ENCODE results near the gene UGP2. TPM values are rescaled to one million over a fixed set of nuclear protein-coding genes. Genes with fewer than 3 reads are reported as not detected.
A peak's percentile ranks its signal among the peaks of the same experiment; 100 is the strongest.
"Not testable (repeated sequence)": the region's sequence is repeated elsewhere in the genome, so short reads cannot be mapped to it uniquely, and the experiment has no call there.

Gene UGP2
- polyA plus RNA-seq, 4 donors: 73.8 to 156 (median 112) TPM

- peaks cover 5 to 7% (median 7%) of the 10 kb centered on the region in 3 donors for H3K4me1 ChIP-seq (ENCODE audit: control insufficient read depth in 3 of 3, insufficient read depth in 2 of 3, low read depth in 1 of 3, low read length in 2 of 3)
Measured at GRCh38 chr2:63842149-63843061, 709 bp downstream of the UGP2 start.

DNA sequence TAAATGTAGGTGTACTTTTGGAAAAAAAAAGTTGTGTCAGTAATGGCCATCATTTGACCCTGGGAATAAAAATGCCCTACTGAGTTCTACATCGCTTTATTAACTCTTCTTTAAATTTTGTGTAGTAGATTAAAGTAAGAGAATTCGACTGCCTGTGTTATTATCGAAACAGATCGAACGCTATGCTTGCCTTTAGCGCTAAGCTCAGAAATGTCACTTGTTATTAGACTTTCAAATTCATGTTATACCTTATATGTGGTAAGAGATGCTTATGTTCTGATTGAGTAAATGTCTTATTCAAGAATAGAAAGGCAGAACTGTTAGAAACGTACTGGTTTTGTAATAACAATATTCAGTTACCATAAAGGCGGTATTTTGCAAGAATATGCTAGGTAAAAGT lies 1.4 kb downstream of the UGP2 start:
- FAIRE-seq: no peak
- H3K4me1 ChIP-seq (ENCODE audit: control insufficient read depth in 3 of 3, insufficient read depth in 2 of 3, low read depth in 1 of 3, low read length in 2 of 3): peaks cover 5 to 7% (median 7%) of the 10 kb centered on the region in 3 donors

More at GRCh38 chr2:63842149-63843061, 709 bp downstream of the UGP2 start:
- WGBS, 3 donors: 3 to 8% (median 4%) methylated on average over 24 of the region's 24 CpGs
- DNase-seq: peak; percentile 79 to 80
- FAIRE-seq: no peak
- H3K27me3 ChIP-seq (ENCODE audit: control insufficient read depth in 3 of 3, insufficient read depth in 3 of 3, low read length in 3 of 3): no peaks in the 10 kb centered on the region
- peak overlapping the region; percentile 56 to 96 (median 75) for H3K4me3 ChIP-seq (ENCODE audit: low read depth in 1 of 3, low read length in 3 of 3)
- peak overlapping the region; percentile 88 to 99 (median 99) for H3K27ac ChIP-seq (ENCODE audit: low read depth in 1 of 3, low read length in 2 of 3)
- no peaks in the 10 kb centered on the region for H3K9me3 ChIP-seq (ENCODE audit: control insufficient read depth in 2 of 2, insufficient read depth in 1 of 2, low read depth in 1 of 2, low read length in 1 of 2)
- no peaks in the 10 kb centered on the region for H3K36me3 ChIP-seq (ENCODE audit: control insufficient read depth in 3 of 3, insufficient read depth in 2 of 3, low read depth in 1 of 3, low read length in 3 of 3)

GRCh38 chr2:63843791-63844190 lies 2.1 kb downstream of the UGP2 start:
- Histone ChIP-seq H3K36me3 (ENCODE audit: control insufficient read depth in 3 of 3, insufficient read depth in 2 of 3, low read depth in 1 of 3, low read length in 3 of 3) (no peaks in the 10 kb centered on the region), H3K9me3 (ENCODE audit: control insufficient read depth in 2 of 2, insufficient read depth in 1 of 2, low read depth in 1 of 2, low read length in 1 of 2) (no peaks in the 10 kb centered on the region), H3K27me3 (ENCODE audit: control insufficient read depth in 3 of 3, insufficient read depth in 3 of 3, low read length in 3 of 3) (no peaks in the 10 kb centered on the region), H3K4me1 (ENCODE audit: control insufficient read depth in 3 of 3, insufficient read depth in 2 of 3, low read depth in 1 of 3, low read length in 2 of 3) (peaks cover 5 to 7% (median 7%) of the 10 kb centered on the region in 3 donors), H3K27ac (ENCODE audit: low read depth in 1 of 3, low read length in 2 of 3) (peak overlapping the region in 1 of 3 donors; percentile 99), H3K4me3 (ENCODE audit: low read depth in 1 of 3, low read length in 3 of 3) (peak overlapping the region in 2 of 3 donors; percentile 14 to 96)
- DNase-seq: no peak
- no peak for FAIRE-seq
- WGBS, 3 donors: 86 to 91% (median 87%) methylated on average over 2 of the region's 2 CpGs

More for the DNA sequence above, 1.4 kb downstream of the UGP2 start:
- no peaks in the 10 kb centered on the region for H3K27me3 ChIP-seq (ENCODE audit: control insufficient read depth in 3 of 3, insufficient read depth in 3 of 3, low read length in 3 of 3)
- H3K27ac ChIP-seq (ENCODE audit: low read depth in 1 of 3, low read length in 2 of 3): peak overlapping the region in 1 of 3 donors; percentile 99
- 63 to 78% (median 72%) methylated on average over 8 of the region's 8 CpGs for WGBS, 3 donors
- no peaks in the 10 kb centered on the region for H3K36me3 ChIP-seq (ENCODE audit: control insufficient read depth in 3 of 3, insufficient read depth in 2 of 3, low read depth in 1 of 3, low read length in 3 of 3)
- DNase-seq: peak in 1 of 2 donors; percentile 21
- H3K9me3 ChIP-seq (ENCODE audit: control insufficient read depth in 2 of 2, insufficient read depth in 1 of 2, low read depth in 1 of 2, low read length in 1 of 2): no peaks in the 10 kb centered on the region
- peak overlapping the region in 2 of 3 donors; percentile 56 to 96 for H3K4me3 ChIP-seq (ENCODE audit: low read depth in 1 of 3, low read length in 3 of 3)

- no peaks in the 10 kb centered on the region for H3K36me3 ChIP-seq (ENCODE audit: control insufficient read depth in 3 of 3, insufficient read depth in 2 of 3, low read depth in 1 of 3, low read length in 3 of 3)
- H3K27me3 ChIP-seq (ENCODE audit: control insufficient read depth in 3 of 3, insufficient read depth in 3 of 3, low read length in 3 of 3): no peaks in the 10 kb centered on the region
- FAIRE-seq: no peak
- peaks cover 7 to 10% (median 9%) of the 10 kb centered on the region in 3 donors for H3K4me1 ChIP-seq (ENCODE audit: control insufficient read depth in 3 of 3, insufficient read depth in 2 of 3, low read depth in 1 of 3, low read length in 2 of 3)
- H3K9me3 ChIP-seq (ENCODE audit: control insufficient read depth in 2 of 2, insufficient read depth in 1 of 2, low read depth in 1 of 2, low read length in 1 of 2): no peaks in the 10 kb centered on the region
- H3K27ac ChIP-seq (ENCODE audit: low read depth in 1 of 3, low read length in 2 of 3): no peak overlapping the region
- no peak for DNase-seq
- WGBS, 3 donors: 87 to 96% (median 92%) methylated on average over 3 of the region's 3 CpGs
- H3K4me3 ChIP-seq (ENCODE audit: low read depth in 1 of 3, low read length in 3 of 3): no peak overlapping the region
Measured at GRCh38 chr2:63844616-63845015, 2.9 kb downstream of the UGP2 start.

GRCh38 chr2:63845866-63846265 lies 4.2 kb downstream of the UGP2 start:
- FAIRE-seq (no peak), DNase-seq (no peak)
- no peaks in the 10 kb centered on the region for H3K9me3 ChIP-seq (ENCODE audit: control insufficient read depth in 2 of 2, insufficient read depth in 1 of 2, low read depth in 1 of 2, low read length in 1 of 2)
- peaks cover 6 to 14% (median 6%) of the 10 kb centered on the region in 3 donors for H3K4me1 ChIP-seq (ENCODE audit: control insufficient read depth in 3 of 3, insufficient read depth in 2 of 3, low read depth in 1 of 3, low read length in 2 of 3)
- no peak overlapping the region for H3K4me3 ChIP-seq (ENCODE audit: low read depth in 1 of 3, low read length in 3 of 3)
- no peaks in the 10 kb centered on the region for H3K27me3 ChIP-seq (ENCODE audit: control insufficient read depth in 3 of 3, insufficient read depth in 3 of 3, low read length in 3 of 3)
- H3K27ac ChIP-seq (ENCODE audit: low read depth in 1 of 3, low read length in 2 of 3): no peak overlapping the region
- no peaks in the 10 kb centered on the region for H3K36me3 ChIP-seq (ENCODE audit: control insufficient read depth in 3 of 3, insufficient read depth in 2 of 3, low read depth in 1 of 3, low read length in 3 of 3)
- WGBS, 3 donors: 86 to 97% (median 93%) methylated on average over 3 of the region's 3 CpGs

GRCh38 chr2:63846487-63846886 lies 4.8 kb downstream of the UGP2 start:
- H3K27me3 ChIP-seq (ENCODE audit: control insufficient read depth in 3 of 3, insufficient read depth in 3 of 3, low read length in 3 of 3): no peaks in the 10 kb centered on the region
- WGBS, 3 donors: 64 to 93% (median 81%) methylated on average over 1 of the region's 1 CpG
- H3K36me3 ChIP-seq (ENCODE audit: control insufficient read depth in 3 of 3, insufficient read depth in 2 of 3, low read depth in 1 of 3, low read length in 3 of 3): no peaks in the 10 kb centered on the region
- DNase-seq (no peak), FAIRE-seq (no peak)
- peaks cover 6 to 14% (median 6%) of the 10 kb centered on the region in 3 donors for H3K4me1 ChIP-seq (ENCODE audit: control insufficient read depth in 3 of 3, insufficient read depth in 2 of 3, low read depth in 1 of 3, low read length in 2 of 3)
- no peaks in the 10 kb centered on the region for H3K9me3 ChIP-seq (ENCODE audit: control insufficient read depth in 2 of 2, insufficient read depth in 1 of 2, low read depth in 1 of 2, low read length in 1 of 2)
- no peak overlapping the region for H3K27ac ChIP-seq (ENCODE audit: low read depth in 1 of 3, low read length in 2 of 3)
- no peak overlapping the region for H3K4me3 ChIP-seq (ENCODE audit: low read depth in 1 of 3, low read length in 3 of 3)

GRCh38 chr2:63847571-63847970 lies 5.9 kb downstream of the UGP2 start:
- 83 to 98% (median 94%) methylated on average over 3 to 4 of the region's 4 CpGs for WGBS, 3 donors
- not testable (repeated sequence) for H3K9me3 ChIP-seq (ENCODE audit: control insufficient read depth in 2 of 2, insufficient read depth in 1 of 2, low read depth in 1 of 2, low read length in 1 of 2); FAIRE-seq; H3K27me3 ChIP-seq (ENCODE audit: control insufficient read depth in 3 of 3, insufficient read depth in 3 of 3, low read length in 3 of 3); H3K4me3 ChIP-seq (ENCODE audit: low read depth in 1 of 3, low read length in 3 of 3); H3K36me3 ChIP-seq (ENCODE audit: control insufficient read depth in 3 of 3, insufficient read depth in 2 of 3, low read depth in 1 of 3, low read length in 3 of 3); DNase-seq; H3K27ac ChIP-seq (ENCODE audit: low read depth in 1 of 3, low read length in 2 of 3)
- peaks cover 6 to 14% (median 9%) of the 10 kb centered on the region in 3 donors for H3K4me1 ChIP-seq (ENCODE audit: control insufficient read depth in 3 of 3, insufficient read depth in 2 of 3, low read depth in 1 of 3, low read length in 2 of 3)

GRCh38 chr2:63849381-63850203 lies 7.9 kb downstream of the UGP2 start:
- peak overlapping the region in 1 of 3 donors; percentile 31 for H3K27ac ChIP-seq (ENCODE audit: low read depth in 1 of 3, low read length in 2 of 3)
- no peak overlapping the region for H3K4me3 ChIP-seq (ENCODE audit: low read depth in 1 of 3, low read length in 3 of 3)
- H3K27me3 ChIP-seq (ENCODE audit: control insufficient read depth in 3 of 3, insufficient read depth in 3 of 3, low read length in 3 of 3): no peaks in the 10 kb centered on the region
- H3K36me3 ChIP-seq (ENCODE audit: control insufficient read depth in 3 of 3, insufficient read depth in 2 of 3, low read depth in 1 of 3, low read length in 3 of 3): no peaks in the 10 kb centered on the region
- FAIRE-seq (no peak), DNase-seq (no peak)
- peaks cover 6 to 7% (median 6%) of the 10 kb centered on the region in 3 donors for H3K4me1 ChIP-seq (ENCODE audit: control insufficient read depth in 3 of 3, insufficient read depth in 2 of 3, low read depth in 1 of 3, low read length in 2 of 3)
- H3K9me3 ChIP-seq (ENCODE audit: control insufficient read depth in 2 of 2, insufficient read depth in 1 of 2, low read depth in 1 of 2, low read length in 1 of 2): no peaks in the 10 kb centered on the region
- 59 to 67% (median 64%) methylated on average over 7 of the region's 7 CpGs for WGBS, 3 donors
